IMR-90 (cell line): ENCODE data around the gene GLIS1. TPM values are rescaled to one million over a fixed set of nuclear protein-coding genes. Genes with fewer than 3 reads are reported as not detected.

ENCODE experiments used
- ATAC-seq: fragments of 200-7000 bp; cut with Tn5 transposase; 2 replicates; pipeline ENCODE4 v1.9.1; 2020; ENCODE audit warnings: low read depth, mild to moderate bottlenecking, moderate library complexity
- BruUV-seq: library from RNA; stranded (reverse); fragments of 400-500 nt; replicated peaks from 2 replicates; lab custom pipeline; 2021; lab: Mats Ljungman, UMichigan
- CTCF ChIA-PET: fragments of 300-600 bp; formaldehyde crosslinking; extraction: SDS; loops from one replicate; lab custom pipeline; 2021; ENCODE audit warnings: antibody characterized with exemption; lab: Yijun Ruan, JAX
- POLR2A ChIA-PET: fragments of 300-600 bp; sonication (Branson Sonifier 250); formaldehyde crosslinking; loops from one replicate; lab custom pipeline; 2022; ENCODE audit warnings: antibody characterized with exemption; ENCODE audit not compliant: unreplicated experiment; lab: Charles Lee
- DNase-seq: peaks from one replicate; pipeline ENCODE4 v3.0.0; 2013
- H2AFZ ChIP-seq: replicated peaks from 2 replicates; pipeline ENCODE3; 2013; ENCODE audit warnings: low read length, mild to moderate bottlenecking; ENCODE audit not compliant: poor library complexity
- H2AK5ac ChIP-seq: 2 replicates; pipeline ENCODE4 v1.6.1; 2013; ENCODE audit warnings: low read depth, low read length, inconsistent platforms
- H2AK9ac ChIP-seq: replicated peaks from 2 replicates; pipeline ENCODE3; 2013; ENCODE audit warnings: mild to moderate bottlenecking, low read depth, low read length, moderate library complexity; ENCODE audit not compliant: poor library complexity
- H2BK120ac ChIP-seq: 2 replicates; pipeline ENCODE4 v1.6.1; 2013; ENCODE audit warnings: low read depth, low read length, inconsistent platforms
- H2BK15ac ChIP-seq: 3 replicates; pipeline ENCODE4 v1.6.1; 2013; ENCODE audit warnings: low read depth, low read length, inconsistent platforms
- H2BK20ac ChIP-seq: 2 replicates; pipeline ENCODE4 v1.6.1; 2013; ENCODE audit warnings: low read depth, mild to moderate bottlenecking, inconsistent platforms, low read length, moderate library complexity
- H2BK5ac ChIP-seq: 2 replicates; pipeline ENCODE4 v1.6.1; 2013; ENCODE audit warnings: mild to moderate bottlenecking, low read depth, low read length, inconsistent platforms; ENCODE audit not compliant: poor library complexity, severe bottlenecking
- H3K14ac ChIP-seq: replicated peaks from 2 replicates; pipeline ENCODE4 v1.6.1; 2013; ENCODE audit warnings: low read depth, low read length, inconsistent platforms
- H3K18ac ChIP-seq: 2 replicates; pipeline ENCODE4 v1.6.1; 2013; ENCODE audit warnings: low read depth, low read length, control low read depth
- H3K23ac ChIP-seq: 2 replicates; pipeline ENCODE4 v1.6.1; 2013; ENCODE audit warnings: low read depth, low read length, inconsistent platforms
- H3K27ac ChIP-seq: 2 replicates; pipeline ENCODE4 v1.5.1; 2013; ENCODE audit warnings: mild to moderate bottlenecking, control low read depth, low read length; ENCODE audit not compliant: insufficient read depth
- H3K27me3 ChIP-seq: 2 replicates; pipeline ENCODE4 v1.6.1; 2013; ENCODE audit warnings: low read length; ENCODE audit not compliant: control insufficient read depth, insufficient read depth
- H3K36me3 ChIP-seq: 2 replicates; pipeline ENCODE4 v1.6.1; 2013; ENCODE audit warnings: low read length, mixed read lengths; ENCODE audit not compliant: control insufficient read depth, insufficient read depth
- H3K4ac ChIP-seq: 2 replicates; pipeline ENCODE4 v1.6.1; 2013; ENCODE audit warnings: low read depth, low read length, inconsistent platforms
- H3K4me1 ChIP-seq: 2 replicates; pipeline ENCODE4 v1.6.1; 2013; ENCODE audit warnings: low read length, mixed read lengths; ENCODE audit not compliant: control insufficient read depth, insufficient read depth
- H3K4me2 ChIP-seq: 2 replicates; pipeline ENCODE4 v1.6.1; 2013; ENCODE audit warnings: low read depth, mild to moderate bottlenecking, control low read depth, low read length, moderate library complexity
- H3K4me3 ChIP-seq: 2 replicates; pipeline ENCODE4 v1.5.1; 2013; ENCODE audit warnings: low read depth, mild to moderate bottlenecking, control low read depth, low read length, moderate library complexity; ENCODE audit not compliant: insufficient read depth
- H3K56ac ChIP-seq: 2 replicates; pipeline ENCODE4 v1.6.1; 2013; ENCODE audit warnings: low read length, inconsistent platforms; ENCODE audit not compliant: insufficient read depth; ENCODE audit errors: extremely low read depth
- H3K79me1 ChIP-seq, 2 experiments: 2 replicates each; pipeline ENCODE4 v1.6.1; 2013; ENCODE audit warnings: low read length in 2 of 2, inconsistent platforms in 1 of 2, low read depth in 1 of 2
- H3K9ac ChIP-seq: 2 replicates; pipeline ENCODE4 v1.6.1; 2013; ENCODE audit warnings: low read depth, low read length, control low read depth
- H3K9me1 ChIP-seq: 2 replicates; pipeline ENCODE4 v1.6.1; 2013; ENCODE audit warnings: low read length, inconsistent platforms; ENCODE audit not compliant: insufficient read depth
- H3K9me3 ChIP-seq: 2 replicates; pipeline ENCODE4 v1.6.1; 2013; ENCODE audit warnings: low read length; ENCODE audit not compliant: control insufficient read depth, insufficient read depth
- H4K20me1 ChIP-seq: 2 replicates; pipeline ENCODE4 v1.6.1; 2013; ENCODE audit warnings: low read length, inconsistent platforms; ENCODE audit not compliant: insufficient read depth
- H4K5ac ChIP-seq: 2 replicates; pipeline ENCODE4 v1.6.1; 2013; ENCODE audit warnings: mild to moderate bottlenecking, low read depth, low read length, control low read depth
- H4K8ac ChIP-seq, 2 experiments: 2 replicates each; pipeline ENCODE4 v1.6.1; 2013; ENCODE audit warnings: low read depth in 2 of 2, low read length in 2 of 2, control low read depth in 1 of 2, inconsistent platforms in 1 of 2
- H4K91ac ChIP-seq: 2 replicates; pipeline ENCODE4 v1.6.1; 2013; ENCODE audit warnings: low read depth, low read length, inconsistent platforms; ENCODE audit not compliant: insufficient read depth
- MAFK ChIP-seq: IDR thresholded peaks from 2 replicates; pipeline ENCODE4 v1.6.1; 2012; ENCODE audit warnings: low read depth, low read length, improper control_type of control experiment
- WGBS, 2 experiments: methylation state at CpG; one replicate each; pipeline versions ENCODE4 v1.1.5 to v1.1.7; 2013; ENCODE audit warnings: missing lambda C conversion rate in 2 of 2; ENCODE audit not compliant: insufficient read length in 1 of 2; ENCODE audit errors: extremely low coverage in 2 of 2; 5-methylcytosine and 5-hydroxymethylcytosine counted together
- dilution Hi-C: fragments of 300-500 bp; cut with HindIII; formaldehyde crosslinking; loops from one replicate; pipeline ENCODE4 v1.14.3; 2018; ENCODE audit warnings: low sequenced_read_pairs; ENCODE audit not compliant: unreplicated experiment
- in situ Hi-C: fragments of 300-500 bp; cut with MboI; formaldehyde crosslinking; loops from 3 replicates; pipeline ENCODE4 v1.14.3; 2019; ENCODE audit warnings: low sequenced_read_pairs, inconsistent platforms, mixed read lengths
- intact Hi-C: fragments of 100-400 bp; cut with micrococcal nuclease; formaldehyde crosslinking; loops from 2 replicates; pipeline ENCODE4 v1.10.0; 2022
- polyA plus RNA-seq, 3 experiments: library from polyadenylated mRNA; depleted of rRNA; stranded (reverse); fragments of >200 nt; gene quantifications; 2 replicates each; pipeline ENCODE4 v1.2.3, GENCODE V29; 2012; ENCODE audit warnings: low replicate concordance in 1 of 3
- total RNA-seq: library from RNA; depleted of rRNA; stranded (reverse); fragments of >200 nt; gene quantifications from 2 replicates; pipeline ENCODE4 v1.2.3, GENCODE V29; 2012

Gene GLIS1
- total and polyA plus RNA-seq, 2 of the 4 experiments (the other 2 are of a cell fraction) = 0.18 to 2.3 TPM

DNA sequence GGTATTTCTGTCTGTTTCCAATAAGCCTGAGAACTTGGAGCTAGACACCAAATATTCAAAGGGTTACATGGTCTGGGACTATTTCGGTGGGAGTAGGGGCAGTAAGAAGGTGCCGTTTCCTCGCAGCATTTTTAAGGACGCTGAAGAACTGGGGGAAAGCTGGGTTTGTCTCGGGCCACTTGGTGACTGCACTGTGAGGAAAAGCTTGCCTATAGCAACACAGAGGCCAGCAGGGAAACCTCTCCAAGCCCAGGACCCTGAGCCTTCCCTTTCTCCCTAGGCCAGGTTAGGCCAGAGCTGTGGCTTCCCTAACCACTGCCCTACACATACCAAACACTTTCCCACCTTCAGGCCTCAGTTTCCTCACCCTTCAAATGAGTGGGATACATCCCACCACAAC is 3.3 kb downstream of the GLIS1 start:
- peak overlapping the region; percentile 44; the same call in 1 of the 2 replicates for H3K14ac ChIP-seq
- peak overlapping the region; percentile 72 for H2AK5ac ChIP-seq
- ChIA-PET CTCF (interaction anchor here (1.3 kb wide), 1 partner anchor 18 kb away, joined by 4 read pairs; no protein-coding TSS in a partner anchor), POLR2A (no interaction called here)
- 0 out of 2 replicates have a peak, but pooled peaks cover 4% of the 10 kb centered on the region for H4K20me1 ChIP-seq
- H2AFZ ChIP-seq = peak overlapping the region; percentile 54
- peak overlapping the region; percentile 74 for H4K5ac ChIP-seq
- no peak for TF ChIP-seq MAFK
- in situ Hi-C loops (no loop called here), dilution Hi-C loops (no loop called here), intact Hi-C loops (no loop called here)
- no peak overlapping the region for H3K9ac ChIP-seq
- H3K4me2 ChIP-seq = no peak overlapping the region; the same call in 1 of the 2 replicates
- DNase-seq (no peak), ATAC-seq (no peak)
- BruUV-seq = no TSS peak
- no peaks in the 10 kb centered on the region for H3K9me3 ChIP-seq
- peaks cover 20 to 56% of the 10 kb centered on the region in 2 experiments for H3K79me1 ChIP-seq
- peak overlapping the region; percentile 69 for H3K27ac ChIP-seq
- peak overlapping the region; percentile 75 for H3K18ac ChIP-seq
- H3K4me3 ChIP-seq = no peak overlapping the region
- peak overlapping the region; percentile 80 for H4K91ac ChIP-seq
- no peaks in the 10 kb centered on the region for H3K36me3 ChIP-seq
- H3K27me3 ChIP-seq = no peaks in the 10 kb centered on the region
- H2BK15ac ChIP-seq = peak overlapping the region; percentile 95; the same call in 2 of the 3 replicates
- H2BK120ac ChIP-seq = peak overlapping the region; percentile 86
- no peak overlapping the region for H3K56ac ChIP-seq
- H2BK20ac ChIP-seq = peak overlapping the region; percentile 87
- WGBS, 2 experiments = no CpG with 5 or more reads among the region's 5 CpGs
- peak overlapping the region; percentile 35 for H2AK9ac ChIP-seq
- peaks cover 48% of the 10 kb centered on the region for H3K4me1 ChIP-seq
- H3K9me1 ChIP-seq = peaks cover 33% of the 10 kb centered on the region
- H2BK5ac ChIP-seq = peak overlapping the region; percentile 96
- H4K8ac ChIP-seq = peak overlapping the region; percentile 43 to 89; a peak in 3 of 4 replicates
- H3K23ac ChIP-seq = peak overlapping the region; percentile 40
- peak overlapping the region; percentile 73 for H3K4ac ChIP-seq
